ENCODE results near the gene EMILIN2. TPM values are rescaled to one million over a fixed set of nuclear protein-coding genes. Genes with fewer than 3 reads are reported as not detected.

The EMILIN2 gene
- total RNA-seq, 1 experiment from 2014 or later = 20.0 TPM

DNA sequence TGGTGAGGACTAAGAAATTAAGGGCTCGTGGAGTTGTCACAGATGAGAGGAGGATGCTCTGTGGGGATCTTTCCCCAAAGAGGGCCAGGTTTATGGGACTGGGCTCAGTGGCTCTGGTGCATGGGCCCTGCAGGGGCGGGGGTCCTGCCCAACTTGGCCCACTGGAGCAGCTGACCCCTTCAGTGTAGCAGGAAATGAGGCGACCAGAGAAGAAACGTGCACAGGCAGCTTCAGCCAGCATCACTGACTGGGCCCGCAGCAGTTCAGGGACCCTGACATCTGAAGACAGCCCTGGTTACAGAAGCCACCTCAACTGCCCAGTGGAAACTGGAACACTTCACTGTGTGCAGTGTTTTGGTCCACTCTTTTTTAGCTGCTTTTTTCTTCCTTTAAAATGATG, 72.8 kb downstream of the EMILIN2 start:
- no peak overlapping the region for H2BK20ac ChIP-seq (ENCODE audit: low read depth, low read length, poor library complexity, severe bottlenecking)
- peaks cover 8% of the 10 kb centered on the region; the same call in 1 of the 2 replicates for H3K4me1 ChIP-seq (ENCODE audit: insufficient read depth, low read length)
- no peak overlapping the region for H2AFZ ChIP-seq (ENCODE audit: low read length)
- no peak overlapping the region for H2BK15ac ChIP-seq (ENCODE audit: low read depth, low read length)
- Mint-ChIP-seq H3K27me3 (ENCODE audit: low read depth) (no peaks in the 10 kb centered on the region), H3K4me1 (peaks cover 32% of the 10 kb centered on the region in 2 experiments), H3K27ac (peak overlapping the region in 2 of 3 experiments; percentile 59 to 73; a peak in 3 of 7 replicates), H3K4me3 (no peak overlapping the region), H3K9me3 (no peaks in the 10 kb centered on the region), H3K36me3 (ENCODE audit: insufficient read depth in 1 of 3, low read depth in 3 of 3) (peaks cover 34 to 67% (median 60%) of the 10 kb centered on the region in 3 experiments; a peak in 6 of 7 replicates)
- H3K27me3 ChIP-seq (ENCODE audit: insufficient read depth, low read length) = no peaks in the 10 kb centered on the region
- H4K5ac ChIP-seq (ENCODE audit: insufficient read length, low read depth, low read length) = no peak overlapping the region
- no peak overlapping the region for H3K4me2 ChIP-seq (ENCODE audit: insufficient read depth, insufficient read length, low read length)
- H3K79me1 ChIP-seq (ENCODE audit: insufficient read depth, low read depth, low read length, poor library complexity, severe bottlenecking) = no peaks in the 10 kb centered on the region
- DNase-seq = no peak
- H3K4ac ChIP-seq (ENCODE audit: low read depth, low read length) = no peak overlapping the region
- no peaks in the 10 kb centered on the region for H3K9me3 ChIP-seq (ENCODE audit: control insufficient read depth, low read depth, low read length)
- no peaks in the 10 kb centered on the region for H3K23me2 ChIP-seq (ENCODE audit: insufficient read length, low read depth, low read length, poor library complexity, severe bottlenecking)
- TF ChIP-seq, protein P1, sequence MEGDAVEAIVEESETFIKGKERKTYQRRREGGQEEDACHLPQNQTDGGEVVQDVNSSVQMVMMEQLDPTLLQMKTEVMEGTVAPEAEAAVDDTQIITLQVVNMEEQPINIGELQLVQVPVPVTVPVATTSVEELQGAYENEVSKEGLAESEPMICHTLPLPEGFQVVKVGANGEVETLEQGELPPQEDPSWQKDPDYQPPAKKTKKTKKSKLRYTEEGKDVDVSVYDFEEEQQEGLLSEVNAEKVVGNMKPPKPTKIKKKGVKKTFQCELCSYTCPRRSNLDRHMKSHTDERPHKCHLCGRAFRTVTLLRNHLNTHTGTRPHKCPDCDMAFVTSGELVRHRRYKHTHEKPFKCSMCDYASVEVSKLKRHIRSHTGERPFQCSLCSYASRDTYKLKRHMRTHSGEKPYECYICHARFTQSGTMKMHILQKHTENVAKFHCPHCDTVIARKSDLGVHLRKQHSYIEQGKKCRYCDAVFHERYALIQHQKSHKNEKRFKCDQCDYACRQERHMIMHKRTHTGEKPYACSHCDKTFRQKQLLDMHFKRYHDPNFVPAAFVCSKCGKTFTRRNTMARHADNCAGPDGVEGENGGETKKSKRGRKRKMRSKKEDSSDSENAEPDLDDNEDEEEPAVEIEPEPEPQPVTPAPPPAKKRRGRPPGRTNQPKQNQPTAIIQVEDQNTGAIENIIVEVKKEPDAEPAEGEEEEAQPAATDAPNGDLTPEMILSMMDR (conservative IDR thresholded peaks at IDR 0.05) = no peak
- H2BK5ac ChIP-seq (ENCODE audit: insufficient read length, low read length) = no peak overlapping the region
- no CpG with 5 or more reads among the region's 5 CpGs for WGBS (ENCODE audit: extremely low coverage, insufficient read length, low lambda C conversion rate)
- H3K23ac ChIP-seq (ENCODE audit: insufficient read length, low read depth, low read length) = no peak overlapping the region
- H3K9ac ChIP-seq (ENCODE audit: extremely low read depth, insufficient read length, low read length) = no peak overlapping the region
- H3K27ac ChIP-seq (ENCODE audit: insufficient read length, low read depth, low read length) = no peak overlapping the region
- H4K8ac ChIP-seq (replicated peaks; ENCODE audit: insufficient read length, low read depth, low read length) = no peak overlapping the region
- H3K18ac ChIP-seq (ENCODE audit: insufficient read length, low read depth, low read length) = no peak overlapping the region
- no peak overlapping the region for H3T11ph ChIP-seq (ENCODE audit: low read length)
- H3K79me2 ChIP-seq (ENCODE audit: insufficient read depth, low read length) = no peaks in the 10 kb centered on the region
- H4K91ac ChIP-seq (ENCODE audit: insufficient read length, low read depth, low read length) = no peak overlapping the region
- H2BK120ac ChIP-seq (ENCODE audit: low read depth, low read length, poor library complexity, severe bottlenecking) = no peak overlapping the region
- no peaks in the 10 kb centered on the region for H4K20me1 ChIP-seq (ENCODE audit: control insufficient read depth, insufficient read depth, insufficient read length)
- H3K56ac ChIP-seq (ENCODE audit: insufficient read length, low read depth, low read length) = no peak overlapping the region
- 0 out of 2 replicates have a peak overlapping the region, but pooled peaks have one; percentile 27 for H3K14ac ChIP-seq (ENCODE audit: insufficient read depth, low read length)
- H2AK5ac ChIP-seq (ENCODE audit: insufficient read length, low read length) = no peak overlapping the region
- no peak overlapping the region for H2BK12ac ChIP-seq (ENCODE audit: insufficient read length, low read depth, low read length)
